HepG2 (cell line): ENCODE results near the gene LRP5. TPM values are rescaled to one million over a fixed set of nuclear protein-coding genes. Genes with fewer than 3 reads are reported as not detected.
A peak's percentile ranks its signal among the peaks of the same experiment; 100 is the strongest.

Source experiments
- POLR2AphosphoS2 ChIP-seq: IDR thresholded peaks from 2 replicates; pipeline ENCODE4 v1.6.1; 2011; ENCODE audit warnings: low read depth, low read length, improper control_type of control experiment
- SMYD3 ChIP-seq: sonication (generic); formaldehyde crosslinking; IDR thresholded peaks from 2 replicates; pipeline ENCODE4 v1.8.1; 2023; ENCODE audit warnings: mild to moderate bottlenecking, missing genetic modification reagents
- ZNF407 ChIP-seq: sonication (generic); formaldehyde crosslinking; IDR thresholded peaks from one replicate; pipeline ENCODE4 v1.5.1; 2020; ENCODE audit warnings: mild to moderate bottlenecking, missing genetic modification reagents; ENCODE audit errors: not compliant biosample characterization
- ZNF569 ChIP-seq: sonication (generic); formaldehyde crosslinking; IDR thresholded peaks from 2 replicates; pipeline ENCODE4 v1.5.0; 2020; ENCODE audit warnings: mild to moderate bottlenecking, missing genetic modification reagents, moderate library complexity, borderline replicate concordance
- ZSCAN25 ChIP-seq: sonication (generic); formaldehyde crosslinking; IDR thresholded peaks from 2 replicates; pipeline ENCODE4 v1.8.0; 2022; ENCODE audit warnings: mild to moderate bottlenecking, missing genetic modification reagents
- polyA plus RNA-seq, 8 experiments: library from polyadenylated mRNA; depleted of rRNA in 3 of 8; stranded (reverse) in 7 of 8; unstranded in 1 of 8; fragments of >200 nt; fragmentation: Illumina TruSeq in 4 of 8; extraction: Trizol in 4 of 8; gene quantifications; 2 replicates each; pipeline versions ENCODE4 v1.2.1 to v1.2.3, GENCODE V29; 2011 to 2016; ENCODE audit warnings: low read depth in 4 of 8, missing spikeins in 1 of 8, mixed read lengths in 1 of 8; ENCODE audit not compliant: insufficient read depth in 1 of 8
- total RNA-seq, 5 experiments: library from RNA; depleted of rRNA; stranded (reverse); fragments of >200 nt; fragmentation: Illumina TruSeq; extraction: Trizol; gene quantifications; 2 replicates each; pipeline ENCODE4 v1.2.3, GENCODE V29; 2016; ENCODE audit warnings: low read depth in 1 of 5
- TF ChIP-seq, protein P1 (sequence below): sonication (generic); formaldehyde crosslinking; IDR thresholded peaks from 2 replicates; pipeline ENCODE4 v1.5.0; 2020; ENCODE audit warnings: missing genetic modification reagents
- TF ChIP-seq, protein P2 (sequence below): sonication (generic); formaldehyde crosslinking; IDR thresholded peaks from 2 replicates; pipeline ENCODE4 v1.9.0; 2021; ENCODE audit warnings: mild to moderate bottlenecking, missing genetic modification reagents

The LRP5 gene
- total and polyA plus RNA-seq, 2 of the 13 experiments (the other 11 are each of a cell fraction or from before 2014, with no cell fraction given): 40.4 to 64.0 TPM

GRCh38 chr11:68459886-68460740 is 147.7 kb downstream of the LRP5 start (continued):
- TF ChIP-seq, protein P1, sequence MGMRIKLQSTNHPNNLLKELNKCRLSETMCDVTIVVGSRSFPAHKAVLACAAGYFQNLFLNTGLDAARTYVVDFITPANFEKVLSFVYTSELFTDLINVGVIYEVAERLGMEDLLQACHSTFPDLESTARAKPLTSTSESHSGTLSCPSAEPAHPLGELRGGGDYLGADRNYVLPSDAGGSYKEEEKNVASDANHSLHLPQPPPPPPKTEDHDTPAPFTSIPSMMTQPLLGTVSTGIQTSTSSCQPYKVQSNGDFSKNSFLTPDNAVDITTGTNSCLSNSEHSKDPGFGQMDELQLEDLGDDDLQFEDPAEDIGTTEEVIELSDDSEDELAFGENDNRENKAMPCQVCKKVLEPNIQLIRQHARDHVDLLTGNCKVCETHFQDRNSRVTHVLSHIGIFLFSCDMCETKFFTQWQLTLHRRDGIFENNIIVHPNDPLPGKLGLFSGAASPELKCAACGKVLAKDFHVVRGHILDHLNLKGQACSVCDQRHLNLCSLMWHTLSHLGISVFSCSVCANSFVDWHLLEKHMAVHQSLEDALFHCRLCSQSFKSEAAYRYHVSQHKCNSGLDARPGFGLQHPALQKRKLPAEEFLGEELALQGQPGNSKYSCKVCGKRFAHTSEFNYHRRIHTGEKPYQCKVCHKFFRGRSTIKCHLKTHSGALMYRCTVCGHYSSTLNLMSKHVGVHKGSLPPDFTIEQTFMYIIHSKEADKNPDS (CRISPR knock-in tag): 0 out of 2 replicates have a peak, but pooled peaks have one; percentile 8
- TF ChIP-seq ZNF407 (no peak), SMYD3 (CRISPR knock-in tag) (0 out of 2 replicates have a peak, but pooled peaks have one; percentile 60), POLR2AphosphoS2 (no peak), ZSCAN25 (no peak), ZNF569 (CRISPR knock-in tag) (no peak)
- TF ChIP-seq, protein P2, sequence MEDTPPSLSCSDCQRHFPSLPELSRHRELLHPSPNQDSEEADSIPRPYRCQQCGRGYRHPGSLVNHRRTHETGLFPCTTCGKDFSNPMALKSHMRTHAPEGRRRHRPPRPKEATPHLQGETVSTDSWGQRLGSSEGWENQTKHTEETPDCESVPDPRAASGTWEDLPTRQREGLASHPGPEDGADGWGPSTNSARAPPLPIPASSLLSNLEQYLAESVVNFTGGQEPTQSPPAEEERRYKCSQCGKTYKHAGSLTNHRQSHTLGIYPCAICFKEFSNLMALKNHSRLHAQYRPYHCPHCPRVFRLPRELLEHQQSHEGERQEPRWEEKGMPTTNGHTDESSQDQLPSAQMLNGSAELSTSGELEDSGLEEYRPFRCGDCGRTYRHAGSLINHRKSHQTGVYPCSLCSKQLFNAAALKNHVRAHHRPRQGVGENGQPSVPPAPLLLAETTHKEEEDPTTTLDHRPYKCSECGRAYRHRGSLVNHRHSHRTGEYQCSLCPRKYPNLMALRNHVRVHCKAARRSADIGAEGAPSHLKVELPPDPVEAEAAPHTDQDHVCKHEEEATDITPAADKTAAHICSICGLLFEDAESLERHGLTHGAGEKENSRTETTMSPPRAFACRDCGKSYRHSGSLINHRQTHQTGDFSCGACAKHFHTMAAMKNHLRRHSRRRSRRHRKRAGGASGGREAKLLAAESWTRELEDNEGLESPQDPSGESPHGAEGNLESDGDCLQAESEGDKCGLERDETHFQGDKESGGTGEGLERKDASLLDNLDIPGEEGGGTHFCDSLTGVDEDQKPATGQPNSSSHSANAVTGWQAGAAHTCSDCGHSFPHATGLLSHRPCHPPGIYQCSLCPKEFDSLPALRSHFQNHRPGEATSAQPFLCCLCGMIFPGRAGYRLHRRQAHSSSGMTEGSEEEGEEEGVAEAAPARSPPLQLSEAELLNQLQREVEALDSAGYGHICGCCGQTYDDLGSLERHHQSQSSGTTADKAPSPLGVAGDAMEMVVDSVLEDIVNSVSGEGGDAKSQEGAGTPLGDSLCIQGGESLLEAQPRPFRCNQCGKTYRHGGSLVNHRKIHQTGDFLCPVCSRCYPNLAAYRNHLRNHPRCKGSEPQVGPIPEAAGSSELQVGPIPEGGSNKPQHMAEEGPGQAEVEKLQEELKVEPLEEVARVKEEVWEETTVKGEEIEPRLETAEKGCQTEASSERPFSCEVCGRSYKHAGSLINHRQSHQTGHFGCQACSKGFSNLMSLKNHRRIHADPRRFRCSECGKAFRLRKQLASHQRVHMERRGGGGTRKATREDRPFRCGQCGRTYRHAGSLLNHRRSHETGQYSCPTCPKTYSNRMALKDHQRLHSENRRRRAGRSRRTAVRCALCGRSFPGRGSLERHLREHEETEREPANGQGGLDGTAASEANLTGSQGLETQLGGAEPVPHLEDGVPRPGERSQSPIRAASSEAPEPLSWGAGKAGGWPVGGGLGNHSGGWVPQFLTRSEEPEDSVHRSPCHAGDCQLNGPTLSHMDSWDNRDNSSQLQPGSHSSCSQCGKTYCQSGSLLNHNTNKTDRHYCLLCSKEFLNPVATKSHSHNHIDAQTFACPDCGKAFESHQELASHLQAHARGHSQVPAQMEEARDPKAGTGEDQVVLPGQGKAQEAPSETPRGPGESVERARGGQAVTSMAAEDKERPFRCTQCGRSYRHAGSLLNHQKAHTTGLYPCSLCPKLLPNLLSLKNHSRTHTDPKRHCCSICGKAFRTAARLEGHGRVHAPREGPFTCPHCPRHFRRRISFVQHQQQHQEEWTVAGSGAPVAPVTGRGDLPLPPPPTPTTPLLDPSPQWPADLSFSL (CRISPR knock-in tag): no peak
